Measurements from ENCODE around the gene TKT. TPM values are rescaled to one million over a fixed set of nuclear protein-coding genes. Genes with fewer than 3 reads are reported as not detected.

The TKT gene
- total and polyA plus RNA-seq, 2 of the 13 experiments (the other 11 are each of a cell fraction or from before 2014, with no cell fraction given) = 150 to 238 TPM

- TF ChIP-seq, protein P1, sequence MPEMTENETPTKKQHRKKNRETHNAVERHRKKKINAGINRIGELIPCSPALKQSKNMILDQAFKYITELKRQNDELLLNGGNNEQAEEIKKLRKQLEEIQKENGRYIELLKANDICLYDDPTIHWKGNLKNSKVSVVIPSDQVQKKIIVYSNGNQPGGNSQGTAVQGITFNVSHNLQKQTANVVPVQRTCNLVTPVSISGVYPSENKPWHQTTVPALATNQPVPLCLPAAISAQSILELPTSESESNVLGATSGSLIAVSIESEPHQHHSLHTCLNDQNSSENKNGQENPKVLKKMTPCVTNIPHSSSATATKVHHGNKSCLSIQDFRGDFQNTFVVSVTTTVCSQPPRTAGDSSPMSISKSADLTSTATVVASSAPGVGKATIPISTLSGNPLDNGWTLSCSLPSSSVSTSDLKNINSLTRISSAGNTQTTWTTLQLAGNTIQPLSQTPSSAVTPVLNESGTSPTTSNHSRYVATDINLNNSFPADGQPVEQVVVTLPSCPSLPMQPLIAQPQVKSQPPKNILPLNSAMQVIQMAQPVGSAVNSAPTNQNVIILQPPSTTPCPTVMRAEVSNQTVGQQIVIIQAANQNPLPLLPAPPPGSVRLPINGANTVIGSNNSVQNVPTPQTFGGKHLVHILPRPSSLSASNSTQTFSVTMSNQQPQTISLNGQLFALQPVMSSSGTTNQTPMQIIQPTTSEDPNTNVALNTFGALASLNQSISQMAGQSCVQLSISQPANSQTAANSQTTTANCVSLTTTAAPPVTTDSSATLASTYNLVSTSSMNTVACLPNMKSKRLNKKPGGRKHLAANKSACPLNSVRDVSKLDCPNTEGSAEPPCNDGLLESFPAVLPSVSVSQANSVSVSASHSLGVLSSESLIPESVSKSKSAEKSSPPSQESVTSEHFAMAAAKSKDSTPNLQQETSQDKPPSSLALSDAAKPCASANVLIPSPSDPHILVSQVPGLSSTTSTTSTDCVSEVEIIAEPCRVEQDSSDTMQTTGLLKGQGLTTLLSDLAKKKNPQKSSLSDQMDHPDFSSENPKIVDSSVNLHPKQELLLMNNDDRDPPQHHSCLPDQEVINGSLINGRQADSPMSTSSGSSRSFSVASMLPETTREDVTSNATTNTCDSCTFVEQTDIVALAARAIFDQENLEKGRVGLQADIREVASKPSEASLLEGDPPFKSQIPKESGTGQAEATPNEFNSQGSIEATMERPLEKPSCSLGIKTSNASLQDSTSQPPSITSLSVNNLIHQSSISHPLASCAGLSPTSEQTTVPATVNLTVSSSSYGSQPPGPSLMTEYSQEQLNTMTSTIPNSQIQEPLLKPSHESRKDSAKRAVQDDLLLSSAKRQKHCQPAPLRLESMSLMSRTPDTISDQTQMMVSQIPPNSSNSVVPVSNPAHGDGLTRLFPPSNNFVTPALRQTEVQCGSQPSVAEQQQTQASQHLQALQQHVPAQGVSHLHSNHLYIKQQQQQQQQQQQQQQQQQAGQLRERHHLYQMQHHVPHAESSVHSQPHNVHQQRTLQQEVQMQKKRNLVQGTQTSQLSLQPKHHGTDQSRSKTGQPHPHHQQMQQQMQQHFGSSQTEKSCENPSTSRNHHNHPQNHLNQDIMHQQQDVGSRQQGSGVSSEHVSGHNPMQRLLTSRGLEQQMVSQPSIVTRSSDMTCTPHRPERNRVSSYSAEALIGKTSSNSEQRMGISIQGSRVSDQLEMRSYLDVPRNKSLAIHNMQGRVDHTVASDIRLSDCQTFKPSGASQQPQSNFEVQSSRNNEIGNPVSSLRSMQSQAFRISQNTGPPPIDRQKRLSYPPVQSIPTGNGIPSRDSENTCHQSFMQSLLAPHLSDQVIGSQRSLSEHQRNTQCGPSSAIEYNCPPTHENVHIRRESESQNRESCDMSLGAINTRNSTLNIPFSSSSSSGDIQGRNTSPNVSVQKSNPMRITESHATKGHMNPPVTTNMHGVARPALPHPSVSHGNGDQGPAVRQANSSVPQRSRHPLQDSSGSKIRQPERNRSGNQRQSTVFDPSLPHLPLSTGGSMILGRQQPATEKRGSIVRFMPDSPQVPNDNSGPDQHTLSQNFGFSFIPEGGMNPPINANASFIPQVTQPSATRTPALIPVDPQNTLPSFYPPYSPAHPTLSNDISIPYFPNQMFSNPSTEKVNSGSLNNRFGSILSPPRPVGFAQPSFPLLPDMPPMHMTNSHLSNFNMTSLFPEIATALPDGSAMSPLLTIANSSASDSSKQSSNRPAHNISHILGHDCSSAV (CRISPR knock-in tag; IDR thresholded peaks at IDR 0.05; ENCODE audit: borderline replicate concordance) = no peak
- TF ChIP-seq ZBTB42 (CRISPR knock-in tag; IDR thresholded peaks at IDR 0.05) = no peak
- TF ChIP-seq CENPT (CRISPR knock-in tag; IDR thresholded peaks at IDR 0.05; ENCODE audit: low read depth) = no peak
- TF ChIP-seq CREB1 (IDR thresholded peaks at IDR 0.05) = no peak
- TF ChIP-seq CREB1 (CRISPR knock-in tag; IDR thresholded peaks at IDR 0.05) = no peak
- no peak for TF ChIP-seq ZNF234 (CRISPR knock-in tag; conservative IDR thresholded peaks at IDR 0.05)
- no peak for TF ChIP-seq CEBPB (IDR thresholded peaks at IDR 0.05; ENCODE audit: borderline replicate concordance, low read depth, low read length)
- TF ChIP-seq PATZ1 (CRISPR knock-in tag; IDR thresholded peaks at IDR 0.05) = no peak
- TF ChIP-seq ZNF362 (CRISPR knock-in tag; IDR thresholded peaks at IDR 0.05; ENCODE audit: borderline replicate concordance) = no peak
Observed at GRCh38 chr3:53198996-53199395, 56.8 kb downstream of the TKT start (continued).
